OCI-LY7 (cell line): ENCODE data around the gene ABI2.

Source experiments
- EZH2phosphoT487 ChIP-seq: fragments of 200-600 bp; sonication (generic); IDR thresholded peaks from 2 replicates; pipeline ENCODE4 v1.6.1; 2018; ENCODE audit warnings: low read depth, borderline replicate concordance, mild to moderate bottlenecking, mixed run types, antibody characterized with exemption, low read length, moderate library complexity, mixed read lengths
- TF ChIP-seq, protein P1 (sequence below): fragments of 200-600 bp; sonication (generic); conservative IDR thresholded peaks from 2 replicates; pipeline ENCODE4 v1.5.1; 2014; ENCODE audit warnings: mild to moderate bottlenecking, antibody characterized with exemption, low read length, moderate library complexity, mixed read lengths

DNA sequence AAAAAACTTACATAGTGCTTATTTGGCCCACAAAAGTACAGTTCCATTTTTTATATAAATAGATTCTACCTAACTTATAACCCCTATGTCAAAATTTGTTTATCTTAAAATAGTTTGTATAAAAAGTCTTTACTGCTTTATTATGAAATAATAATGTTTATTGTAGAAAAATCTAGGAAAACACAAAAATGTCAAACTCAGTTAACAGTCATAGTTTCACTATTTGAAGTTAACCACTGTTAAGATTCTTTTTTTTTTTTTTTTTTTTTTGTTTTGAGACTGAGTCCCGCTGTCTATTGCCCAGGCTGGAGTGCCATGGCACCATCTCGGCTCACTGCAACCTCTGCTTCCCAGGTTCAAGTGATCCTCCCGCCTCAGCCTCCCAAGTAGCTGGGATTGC is 26.5 kb upstream of the ABI2 start:
- TF ChIP-seq, protein P1, sequence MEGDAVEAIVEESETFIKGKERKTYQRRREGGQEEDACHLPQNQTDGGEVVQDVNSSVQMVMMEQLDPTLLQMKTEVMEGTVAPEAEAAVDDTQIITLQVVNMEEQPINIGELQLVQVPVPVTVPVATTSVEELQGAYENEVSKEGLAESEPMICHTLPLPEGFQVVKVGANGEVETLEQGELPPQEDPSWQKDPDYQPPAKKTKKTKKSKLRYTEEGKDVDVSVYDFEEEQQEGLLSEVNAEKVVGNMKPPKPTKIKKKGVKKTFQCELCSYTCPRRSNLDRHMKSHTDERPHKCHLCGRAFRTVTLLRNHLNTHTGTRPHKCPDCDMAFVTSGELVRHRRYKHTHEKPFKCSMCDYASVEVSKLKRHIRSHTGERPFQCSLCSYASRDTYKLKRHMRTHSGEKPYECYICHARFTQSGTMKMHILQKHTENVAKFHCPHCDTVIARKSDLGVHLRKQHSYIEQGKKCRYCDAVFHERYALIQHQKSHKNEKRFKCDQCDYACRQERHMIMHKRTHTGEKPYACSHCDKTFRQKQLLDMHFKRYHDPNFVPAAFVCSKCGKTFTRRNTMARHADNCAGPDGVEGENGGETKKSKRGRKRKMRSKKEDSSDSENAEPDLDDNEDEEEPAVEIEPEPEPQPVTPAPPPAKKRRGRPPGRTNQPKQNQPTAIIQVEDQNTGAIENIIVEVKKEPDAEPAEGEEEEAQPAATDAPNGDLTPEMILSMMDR = no peak
- no peak for TF ChIP-seq EZH2phosphoT487
